ENCODE results near the gene STARD5. TPM values are rescaled to one million over a fixed set of nuclear protein-coding genes. Genes with fewer than 3 reads are reported as not detected.

Gene STARD5
- total RNA-seq, 1 experiment from 2014 or later, result 2.9 TPM

DNA sequence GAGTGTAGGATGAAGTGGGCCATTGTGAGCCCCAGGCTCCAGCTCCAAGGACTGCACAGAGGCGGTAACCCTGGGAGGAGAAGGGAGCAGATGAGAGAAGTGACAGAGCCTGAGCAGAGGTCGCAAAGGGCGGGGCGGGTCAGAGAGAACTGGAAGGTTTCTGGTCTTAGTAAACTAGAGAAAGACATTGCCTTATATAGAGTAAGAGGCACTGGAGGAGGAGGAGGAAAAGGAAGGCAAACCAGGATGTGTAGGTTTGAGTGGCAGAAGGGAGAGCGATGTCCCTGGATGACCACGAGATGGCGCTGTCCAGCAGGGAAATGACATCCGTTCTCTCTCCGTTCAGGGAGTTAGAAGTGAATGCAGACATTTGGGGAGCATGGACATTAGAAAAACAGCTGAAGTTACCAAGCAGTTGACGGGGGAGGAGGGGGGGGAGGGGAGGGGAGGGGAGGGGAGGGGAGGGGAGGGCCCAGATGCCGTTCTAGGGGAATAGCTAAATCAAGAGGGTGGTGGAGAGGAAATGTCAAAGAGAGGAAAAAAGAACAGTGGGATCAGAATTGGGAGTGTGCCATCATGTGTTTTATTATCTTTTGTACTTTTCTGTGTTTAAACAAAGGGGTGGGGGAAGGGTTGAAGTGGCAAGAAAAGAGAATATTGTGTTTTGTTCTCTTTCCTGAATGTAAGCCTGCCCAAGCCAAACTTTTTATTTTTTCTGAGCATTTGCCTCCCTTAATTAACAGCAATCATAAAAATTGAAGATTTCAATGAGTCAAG, 48.8 kb downstream of the STARD5 start:
- peak; percentile 87 for DNase-seq (ENCODE audit: low spot score)

DNA sequence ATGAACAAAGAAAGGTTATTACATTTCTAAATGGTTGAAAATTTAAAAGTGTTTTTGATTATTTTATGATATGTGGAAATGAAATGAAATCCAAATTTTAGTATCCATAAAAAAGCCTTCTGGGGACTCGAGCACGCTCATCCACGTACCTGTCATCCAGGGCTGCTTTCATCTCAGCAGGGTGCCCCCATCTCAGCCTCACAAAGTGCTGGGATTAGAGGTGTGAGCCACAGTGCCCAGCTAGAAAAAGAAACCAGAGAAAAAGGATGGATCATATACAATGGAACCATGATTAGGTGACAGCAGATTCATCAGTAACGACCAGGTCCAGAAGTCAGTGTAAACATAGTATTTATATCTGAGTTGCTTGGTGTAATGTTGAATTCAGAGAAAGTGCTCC, 49.7 kb downstream of the STARD5 start:
- DNase-seq (ENCODE audit: low spot score), result no peak

DNA sequence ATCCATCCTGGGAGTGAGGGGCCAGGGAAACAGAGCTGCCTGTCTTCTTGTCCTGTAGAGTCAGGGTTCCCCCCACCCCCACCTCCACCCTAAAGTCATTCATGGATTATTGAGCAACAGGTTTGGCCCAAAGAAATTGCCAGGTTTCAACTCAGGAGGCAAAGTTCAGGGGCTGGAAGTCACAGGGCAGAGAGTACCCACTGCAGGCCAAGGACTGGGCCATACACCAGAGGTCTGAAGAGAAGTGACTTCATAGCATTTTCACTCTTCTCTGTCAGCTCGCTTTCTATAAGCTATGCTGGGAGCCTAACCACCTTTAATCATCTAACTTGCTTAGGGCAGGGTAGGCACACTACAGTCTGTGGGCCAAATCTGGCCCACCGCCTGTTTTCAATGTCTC, 50.1 kb downstream of the STARD5 start:
- DNase-seq (ENCODE audit: low spot score), result no peak

DNA sequence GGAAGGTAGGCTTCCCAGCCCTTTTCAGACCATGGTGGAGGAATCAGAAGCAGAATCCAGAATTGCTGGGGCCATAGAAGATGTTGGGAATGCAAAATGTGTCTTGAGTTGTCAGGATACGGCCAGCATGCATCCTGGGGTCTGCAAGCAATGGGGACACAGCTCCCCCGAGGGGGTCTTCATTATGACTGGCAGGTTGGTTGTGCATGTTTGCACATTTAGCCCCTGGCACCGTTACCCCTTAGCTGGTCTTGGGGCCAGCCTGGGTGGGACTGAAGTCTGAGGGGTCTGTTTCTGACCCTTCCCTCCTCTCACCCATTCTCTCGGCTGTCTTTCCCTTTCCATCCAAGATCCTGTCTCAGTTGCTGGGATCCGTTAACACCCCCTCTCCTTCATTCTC, 50.7 kb downstream of the STARD5 start:
- no peak for DNase-seq (ENCODE audit: low spot score)

DNA sequence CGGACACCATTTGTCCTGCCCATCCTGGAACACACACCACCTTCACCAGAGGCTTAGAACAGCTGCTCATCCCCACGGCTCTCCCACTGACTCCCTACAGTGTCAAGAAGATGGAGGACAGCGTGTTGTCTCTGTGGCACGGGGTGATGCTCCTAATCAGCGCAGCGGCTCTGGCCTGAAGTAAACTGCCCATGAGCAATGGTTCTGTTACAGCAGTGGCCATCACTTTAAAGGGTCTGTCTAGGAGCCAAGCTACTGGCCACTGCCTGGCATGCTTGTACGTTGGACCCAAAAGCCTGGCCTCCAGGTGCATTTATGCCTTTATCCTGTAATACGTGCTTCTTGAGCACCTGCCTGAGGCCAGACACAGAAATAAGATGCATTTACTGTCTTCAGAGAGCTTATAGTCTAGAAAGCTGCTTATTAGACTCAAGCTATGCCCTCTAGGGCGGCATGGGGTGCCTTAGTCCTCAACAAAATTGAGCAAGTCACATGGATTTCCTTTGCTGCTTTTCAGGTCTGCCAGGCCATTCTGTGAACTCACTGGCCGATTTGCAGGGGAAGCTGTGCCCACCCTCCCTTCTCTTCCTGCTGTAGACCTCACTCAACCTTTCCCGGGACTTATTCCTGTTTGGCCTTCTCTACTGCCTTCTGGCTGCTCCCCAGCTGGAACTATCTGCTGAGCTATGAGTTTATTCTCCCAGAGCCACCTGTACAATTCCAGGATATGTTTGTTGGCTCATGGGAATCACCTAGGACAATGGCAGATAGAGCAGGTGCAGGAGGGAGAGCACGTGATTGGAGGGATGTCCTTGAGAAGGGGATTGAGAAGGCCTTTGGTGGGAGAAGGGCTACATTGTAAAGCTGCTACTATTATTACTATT, 51.9 kb downstream of the STARD5 start:
- DNase-seq (ENCODE audit: low spot score), result no peak

DNA sequence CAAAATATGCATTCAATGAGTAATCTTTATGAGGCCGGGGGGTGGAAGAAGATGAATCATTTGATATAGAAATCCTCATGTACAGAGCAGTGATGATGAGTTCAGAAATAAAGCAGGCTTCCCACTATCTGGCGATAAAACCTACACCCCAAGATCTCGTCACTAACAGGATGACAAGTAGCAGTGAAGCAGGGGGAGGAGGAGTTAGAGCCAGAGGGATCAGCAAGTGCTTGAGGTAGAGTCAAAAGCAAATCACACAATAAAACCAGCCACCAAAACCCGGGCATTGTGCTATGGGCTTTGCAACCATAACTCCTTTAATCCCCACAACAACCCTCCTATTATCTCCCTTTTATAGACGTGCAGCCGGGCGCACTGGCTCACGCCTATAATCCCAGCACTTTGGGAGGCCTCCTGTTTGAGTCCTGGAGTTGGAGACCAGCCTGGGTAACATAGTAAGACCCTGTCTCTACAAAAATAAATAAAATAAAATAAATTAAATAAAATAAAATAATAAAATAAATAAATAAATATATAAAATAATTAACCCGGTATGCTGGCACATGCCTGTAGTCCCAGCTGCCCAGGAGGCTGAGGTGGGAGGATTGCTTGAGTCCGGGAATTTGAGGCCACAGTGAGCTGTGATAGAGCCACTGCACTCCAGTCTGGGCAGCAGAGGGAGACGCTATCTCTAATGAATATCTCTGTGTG, 53.0 kb downstream of the STARD5 start:
- no peak for DNase-seq (ENCODE audit: low spot score)

DNA sequence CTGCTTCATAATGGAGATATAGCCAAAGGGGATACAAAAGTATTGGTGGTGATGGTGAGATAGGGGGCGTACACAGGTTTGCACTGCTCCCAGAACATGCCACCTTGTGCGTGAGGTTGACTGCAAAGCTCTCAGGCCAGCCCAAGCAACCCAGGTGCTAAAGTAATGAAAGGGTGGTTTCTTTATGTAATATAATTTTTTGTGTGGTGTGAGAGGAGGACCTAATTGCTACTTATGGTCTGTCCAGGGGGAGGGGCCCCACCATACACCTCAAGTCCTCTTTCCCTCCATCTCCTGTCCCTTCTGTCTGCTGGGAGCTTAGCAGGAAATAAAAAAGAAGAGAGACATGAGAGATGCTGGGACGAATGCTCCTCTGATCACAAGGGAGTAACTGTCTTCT, 53.8 kb downstream of the STARD5 start:
- no peak for DNase-seq (ENCODE audit: low spot score)

DNA sequence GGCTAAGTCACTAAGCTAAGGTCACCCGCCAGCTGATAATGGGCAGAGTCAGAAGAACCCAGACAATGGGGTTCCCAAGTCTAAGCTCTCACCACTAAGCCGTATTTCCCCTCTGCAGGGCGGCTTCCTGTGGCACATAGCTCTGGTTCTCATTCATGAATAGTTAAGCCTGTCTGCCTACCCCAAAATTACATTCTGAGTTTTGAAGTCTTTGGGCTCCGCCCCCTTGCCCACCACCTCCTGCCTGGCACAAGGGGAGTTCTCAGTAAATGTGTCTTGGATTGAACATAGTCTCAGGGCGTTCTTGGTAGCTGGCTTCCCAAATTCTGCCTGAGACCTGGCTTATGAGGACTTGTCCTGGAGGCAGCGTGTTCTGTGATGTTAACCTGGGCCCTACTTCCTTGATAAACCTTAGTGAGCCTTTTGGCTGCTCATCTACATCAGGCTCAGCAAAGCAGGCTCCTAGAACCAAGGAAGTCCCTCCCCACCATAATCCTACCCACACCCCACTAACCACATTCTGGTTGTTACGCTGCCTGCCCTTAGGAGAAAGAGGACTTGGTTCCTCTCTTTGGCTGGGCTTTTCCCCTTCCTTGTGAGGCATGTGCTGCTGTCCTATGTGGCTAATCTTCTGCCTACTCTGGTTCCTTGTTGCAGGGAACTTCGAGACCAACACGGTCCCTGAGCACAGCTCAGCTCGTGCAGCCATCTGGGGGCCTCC, 54.9 kb downstream of the STARD5 start:
- no peak for DNase-seq (ENCODE audit: low spot score)

DNA sequence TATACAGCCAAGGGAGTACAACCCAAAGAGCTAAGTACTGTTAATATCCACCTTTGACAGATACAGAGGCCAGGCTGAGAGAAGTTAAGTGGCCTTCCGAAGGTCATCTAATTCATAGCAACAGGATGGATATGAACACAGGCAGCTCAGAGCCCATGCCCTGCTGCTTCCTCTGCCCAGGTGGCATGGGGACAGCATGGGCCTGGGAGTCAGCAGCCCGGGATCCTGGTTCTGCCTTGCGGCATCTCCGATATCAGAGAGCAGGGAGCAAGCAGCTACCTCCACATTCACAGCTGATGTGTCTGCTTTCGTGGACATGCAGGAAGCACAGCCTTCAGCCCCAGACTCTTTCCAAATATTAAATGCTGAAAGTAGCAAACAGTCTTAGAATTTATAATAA, 55.6 kb downstream of the STARD5 start:
- DNase-seq (ENCODE audit: low spot score), result no peak

DNA sequence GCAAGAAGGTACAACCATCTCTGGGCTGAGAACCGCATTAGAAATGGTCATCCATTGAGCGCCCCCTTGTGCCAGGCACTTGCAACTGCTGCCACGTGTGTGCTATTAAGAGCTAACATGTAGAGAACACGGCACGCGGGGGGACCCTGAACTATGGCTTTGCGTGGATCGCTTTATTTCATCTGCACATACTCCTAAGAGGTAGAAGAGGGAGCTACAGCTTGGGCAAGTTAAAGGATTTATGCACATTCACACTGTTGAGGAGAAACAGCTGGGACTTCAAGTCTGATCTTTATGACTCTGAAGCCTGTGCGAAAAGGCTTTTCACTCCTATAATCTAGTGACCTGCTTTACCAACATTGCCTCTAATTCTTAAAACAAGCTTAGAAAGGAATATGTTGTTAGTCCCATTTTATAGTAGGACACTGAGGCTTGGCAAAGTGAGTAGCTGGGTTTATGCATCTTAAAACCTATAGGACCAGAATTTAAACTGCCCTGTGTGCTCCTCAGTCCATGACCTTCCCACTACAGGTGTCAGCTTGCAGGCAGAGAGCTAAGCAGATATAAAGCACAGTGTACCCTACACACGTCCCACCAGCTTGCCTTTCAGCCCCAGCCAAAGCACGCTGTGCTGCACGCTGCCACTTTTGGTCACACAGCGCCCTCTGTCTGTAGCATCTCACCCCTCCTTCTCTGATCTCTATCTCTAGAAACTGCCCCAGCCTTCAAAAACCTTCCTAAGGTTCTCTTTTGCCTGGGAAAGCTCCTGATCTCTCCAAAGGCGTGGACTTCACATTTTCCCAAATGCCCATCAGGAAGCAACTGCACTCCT, 57.8 kb downstream of the STARD5 start:
- DNase-seq (ENCODE audit: low spot score), result peak; percentile 78

DNA sequence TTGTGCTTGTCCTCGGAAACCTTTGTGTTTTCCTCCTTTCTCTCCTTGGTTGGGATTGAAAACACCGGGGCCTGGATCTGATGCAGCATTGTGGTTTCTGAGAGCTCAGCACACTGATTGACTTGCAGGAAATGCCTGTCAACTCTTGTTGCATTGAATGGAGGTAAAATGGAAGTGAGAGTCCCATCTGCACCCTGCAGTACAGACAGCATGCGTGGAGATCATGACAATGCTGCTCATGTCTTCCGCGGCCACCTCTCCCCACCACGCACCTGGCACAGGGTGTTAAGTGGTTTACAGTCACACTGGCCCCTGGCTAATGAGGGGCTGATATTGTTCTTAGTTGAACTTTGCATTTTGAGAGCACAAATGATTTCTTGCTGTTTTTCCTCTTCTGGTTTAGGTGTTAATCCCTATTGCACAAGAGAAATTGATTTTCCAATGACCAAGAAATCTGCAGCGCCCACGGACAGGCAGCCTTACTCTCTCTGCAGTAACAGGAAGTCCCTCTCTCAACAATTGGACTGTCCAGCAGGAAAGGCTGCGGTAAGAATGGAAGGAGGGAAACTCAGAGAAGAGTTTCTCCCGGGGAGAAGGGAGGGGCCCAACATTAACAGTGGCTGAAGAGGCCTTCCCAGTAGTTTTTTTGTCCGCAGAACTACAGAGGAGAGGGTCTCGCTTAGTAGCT, 58.5 kb downstream of the STARD5 start:
- no peak for DNase-seq (ENCODE audit: low spot score)

DNA sequence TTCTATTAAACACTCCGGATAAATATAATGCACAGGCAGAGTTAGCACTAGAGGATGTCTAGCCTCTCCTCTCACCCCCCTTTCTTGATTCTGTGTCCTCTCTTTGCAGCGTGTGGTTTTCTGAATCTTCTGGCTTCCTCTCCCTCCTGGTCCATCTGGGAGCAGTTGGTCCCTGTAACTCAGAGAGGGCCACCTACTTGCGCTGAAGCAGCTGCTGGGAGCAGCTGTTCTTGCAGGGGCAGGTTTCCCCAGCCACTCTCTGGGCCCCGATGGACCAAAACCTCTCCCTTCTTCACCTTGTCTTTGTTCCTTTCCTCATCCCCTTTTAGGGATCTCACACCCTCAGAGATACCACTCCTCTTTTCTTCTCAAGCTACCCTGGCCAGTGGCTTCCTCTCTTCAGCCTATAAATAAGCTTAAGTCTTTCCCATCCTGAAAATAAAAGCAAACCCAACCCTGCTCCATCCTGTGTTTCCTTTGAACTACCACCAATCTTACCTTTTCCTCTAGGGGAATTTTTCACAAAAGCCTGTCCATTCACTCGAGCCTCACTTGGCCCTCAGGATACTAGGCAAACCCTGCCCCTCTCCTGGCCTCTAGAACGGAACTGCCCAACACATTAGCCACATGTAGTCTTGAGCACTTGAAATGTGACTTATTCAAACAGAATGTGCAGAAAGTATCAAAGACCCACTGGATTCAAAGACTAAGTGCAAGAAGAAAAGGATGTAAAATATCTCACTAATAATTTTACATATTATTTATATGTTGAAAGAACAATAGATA, 59.7 kb downstream of the STARD5 start:
- DNase-seq (ENCODE audit: low spot score), result no peak

DNA sequence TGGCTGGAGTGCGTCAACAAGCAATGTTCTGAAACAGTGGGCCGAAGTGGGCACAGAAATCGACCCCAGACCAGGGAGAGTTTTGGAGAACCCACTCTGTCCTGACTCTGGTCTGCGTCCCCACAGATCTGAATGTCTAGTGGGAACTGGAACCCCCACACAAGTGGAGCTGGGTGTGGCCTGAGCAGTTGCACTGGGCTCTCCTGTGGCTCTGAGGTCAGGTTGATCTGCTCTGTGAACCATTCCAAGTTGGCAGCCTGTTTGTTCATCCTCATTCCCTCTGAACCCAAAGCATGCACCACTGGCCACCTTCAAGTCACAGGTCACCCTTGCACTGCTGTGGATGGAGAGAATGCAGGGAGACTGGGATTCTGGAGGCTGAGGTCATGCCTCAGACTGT, 60.5 kb downstream of the STARD5 start:
- DNase-seq (ENCODE audit: low spot score), result no peak

DNA sequence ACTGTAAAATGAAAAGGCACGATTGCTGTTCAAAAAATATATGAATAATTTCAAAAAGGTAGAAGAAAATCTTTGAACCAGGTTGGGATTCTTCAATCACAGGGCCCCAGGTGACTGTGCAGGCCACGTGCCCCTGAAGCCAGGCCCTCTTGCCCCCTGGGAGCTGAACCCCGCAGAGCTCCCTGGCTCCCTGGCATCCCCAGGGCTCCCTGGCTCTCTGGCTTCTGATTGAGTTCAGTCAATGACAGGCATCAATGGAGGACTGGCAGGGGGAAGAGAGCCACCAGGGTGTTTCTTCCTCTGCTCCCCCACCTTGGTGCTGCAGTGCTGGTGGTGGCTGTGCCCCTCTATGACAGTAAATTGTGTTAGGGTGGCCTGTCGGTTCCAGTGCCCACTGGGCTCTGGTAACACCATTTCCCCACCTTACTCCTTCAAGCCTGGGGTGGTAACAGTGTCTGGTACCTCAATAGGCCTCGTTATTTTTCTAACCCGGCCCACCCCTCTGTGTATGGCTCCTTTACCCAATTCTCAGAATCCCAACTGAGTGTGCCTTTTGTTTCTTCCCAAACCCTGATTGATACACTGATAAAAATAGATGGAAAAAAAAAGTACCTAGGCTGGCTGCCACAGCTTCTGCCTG, 62.6 kb downstream of the STARD5 start:
- no peak for DNase-seq (ENCODE audit: low spot score)

DNA sequence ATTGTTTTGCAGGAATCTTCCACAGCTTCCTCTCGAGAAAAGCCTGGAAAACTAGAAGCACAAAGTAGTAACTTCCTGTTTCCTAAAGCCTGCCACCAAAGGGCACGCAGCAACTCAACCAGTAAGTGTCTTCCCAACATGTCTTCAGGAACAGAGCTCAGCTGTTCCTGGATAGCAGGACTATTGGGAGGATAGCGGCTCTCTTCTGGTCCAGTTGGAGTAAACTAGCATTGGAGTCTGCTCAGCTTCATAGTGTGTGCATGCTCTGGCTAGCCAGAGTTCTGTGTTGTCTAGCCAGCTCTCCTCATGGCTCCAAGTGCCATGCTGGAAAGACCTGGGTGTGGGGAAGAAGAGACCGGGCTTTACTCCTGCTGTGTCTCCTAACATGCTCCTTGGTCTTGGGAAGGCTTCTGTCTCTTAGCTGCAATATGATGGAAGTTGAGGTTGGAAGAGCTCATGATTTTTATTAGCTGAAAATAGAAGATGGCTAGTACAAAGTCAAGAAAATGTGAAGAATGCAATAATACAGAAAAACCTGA, 64.1 kb downstream of the STARD5 start:
- DNase-seq (ENCODE audit: low spot score), result no peak

All from H4 (cell line).